NCI-H187 treated with DMSO at 0.1 percent for 48 hours (cell line): Measurements from ENCODE around the gene STON1.
"Not testable (repeated sequence)": the region's sequence is repeated elsewhere in the genome, so short reads cannot be mapped to it uniquely, and the experiment has no call there.

Experiments used
- DNase-seq: peaks from one replicate; lab custom pipeline; 2025; lab: John Stamatoyannopoulos, UW

Gene STON1

GRCh38 chr2:48620604-48621003 is 90.7 kb downstream of the STON1 start:
- no peak for DNase-seq

- not testable (repeated sequence) for DNase-seq
Observed at GRCh38 chr2:48622691-48623090, 92.7 kb downstream of the STON1 start.

- no peak for DNase-seq
Observed at GRCh38 chr2:48624696-48625095, 94.7 kb downstream of the STON1 start.

GRCh38 chr2:48626047-48626446 is 96.1 kb downstream of the STON1 start:
- no peak for DNase-seq

- DNase-seq, result no peak
Observed at GRCh38 chr2:48633143-48633542, 103.2 kb downstream of the STON1 start.

- DNase-seq, result no peak
Observed at GRCh38 chr2:48635786-48636185, 105.8 kb downstream of the STON1 start.

GRCh38 chr2:48638261-48638660 is 108.3 kb downstream of the STON1 start:
- DNase-seq, result no peak
